Measurements from ENCODE around the gene GNG4.

The GNG4 gene

GRCh38 chr1:235649368-235650163, at the start of gene GNG4:
GNG4 (minus strand) TSS chr1:235649784; CDS start chr1:235583838, 65,946 bp downstream.
- peak; percentile 73 for DNase-seq

GRCh38 chr1:235697508-235697907, 47.9 kb upstream of the GNG4 start:
- no peak for DNase-seq

- DNase-seq: no peak
Measured at GRCh38 chr1:235689356-235689755, 39.8 kb upstream of the GNG4 start.

GRCh38 chr1:235688096-235688495, 38.5 kb upstream of the GNG4 start:
- DNase-seq: no peak

- DNase-seq: no peak
Measured at GRCh38 chr1:235683653-235684052, 34.1 kb upstream of the GNG4 start.

GRCh38 chr1:235682216-235682615, 32.6 kb upstream of the GNG4 start:
- DNase-seq: no peak

- no peak for DNase-seq
Measured at GRCh38 chr1:235679644-235680043, 30.1 kb upstream of the GNG4 start.

- no peak for DNase-seq
Measured at GRCh38 chr1:235679005-235679404, 29.4 kb upstream of the GNG4 start.

GRCh38 chr1:235675152-235675890, 25.7 kb upstream of the GNG4 start:
- no peak for DNase-seq

GRCh38 chr1:235673981-235674380, 24.4 kb upstream of the GNG4 start:
- no peak for DNase-seq

GRCh38 chr1:235671992-235672391, 22.4 kb upstream of the GNG4 start:
- DNase-seq: no peak

GRCh38 chr1:235670157-235670776, 20.7 kb upstream of the GNG4 start:
- no peak for DNase-seq

GRCh38 chr1:235669277-235669676, 19.7 kb upstream of the GNG4 start:
- no peak for DNase-seq

GRCh38 chr1:235663628-235664027, 14.0 kb upstream of the GNG4 start:
- DNase-seq: no peak

GRCh38 chr1:235661568-235661967, 12.0 kb upstream of the GNG4 start:
- DNase-seq: no peak

- DNase-seq: no peak
Measured at GRCh38 chr1:235659186-235659771, 9.7 kb upstream of the GNG4 start.

GRCh38 chr1:235657747-235658526, 8.4 kb upstream of the GNG4 start:
- no peak for DNase-seq

GRCh38 chr1:235657269-235657668, 7.7 kb upstream of the GNG4 start:
- DNase-seq: no peak

- no peak for DNase-seq
Measured at GRCh38 chr1:235652364-235652763, 2.8 kb upstream of the GNG4 start.

GRCh38 chr1:235651170-235651806, 1.7 kb upstream of the GNG4 start:
- no peak for DNase-seq

- DNase-seq: no peak
Measured at GRCh38 chr1:235650341-235651169, 971 bp upstream of the GNG4 start.
